HepG2 (cell line): ENCODE results near the gene LHFPL6. TPM values are rescaled to one million over a fixed set of nuclear protein-coding genes. Genes with fewer than 3 reads are reported as not detected.

Experiments used
- ATAC-seq: fragments of 200-7000 bp; cut with Tn5 transposase; 3 replicates; pipeline ENCODE4 v1.9.1; 2020; ENCODE audit warnings: mild to moderate bottlenecking, moderate library complexity
- BruUV-seq: library from RNA; stranded (reverse); fragments of 400-500 nt; replicated peaks from 2 replicates; lab custom pipeline; 2021; lab: Mats Ljungman, UMichigan
- CTCF ChIA-PET: fragments of 300-600 bp; formaldehyde crosslinking; extraction: SDS; loops from one replicate; lab custom pipeline; 2021; ENCODE audit warnings: low total read pairs, inconsistent platforms, low intra/inter-chr PET ratio; lab: Yijun Ruan, JAX
- POLR2A ChIA-PET: fragments of 350-600 bp; sonication (Branson Sonifier 250); formaldehyde crosslinking; loops from one replicate; lab custom pipeline; 2020; ENCODE audit warnings: antibody characterized with exemption, inconsistent platforms; lab: Yijun Ruan, JAX
- DNase-seq: peaks from one replicate; pipeline ENCODE4 v3.0.0-alpha.2; 2015; ENCODE audit warnings: low spot score
- FAIRE-seq: peaks from 3 replicates; lab custom pipeline; 2011; peaks lifted over from hg19 to GRCh38; lab: Jason Lieb, UNC
- H2AFZ ChIP-seq: one replicate; pipeline ENCODE4 v1.6.1; 2011; ENCODE audit warnings: low read length, inconsistent platforms
- H3K27ac ChIP-seq: fragments of 300-600 bp; 3 replicates; pipeline ENCODE4 v1.8.0; 2011; ENCODE audit warnings: mixed run types, mild to moderate bottlenecking, mixed read lengths, low read length, inconsistent platforms; ENCODE audit not compliant: insufficient read depth; ENCODE audit errors: extremely low read length
- H3K27me3 ChIP-seq, 2 experiments: fragments of 200-600 bp in 1 of 2; 2 replicates in 1 of 2; 3 replicates in 1 of 2; pipeline versions ENCODE4 v1.6.0 to v1.8.0; 2011; ENCODE audit warnings: low read length in 2 of 2, mild to moderate bottlenecking in 2 of 2, moderate library complexity in 2 of 2, inconsistent platforms in 1 of 2; ENCODE audit not compliant: insufficient read depth in 2 of 2, control insufficient read depth in 1 of 2
- H3K36me3 ChIP-seq, 2 experiments: fragments of 200-600 bp in 1 of 2; replicated peaks in 1 of 2; 2 replicates in 1 of 2; 3 replicates in 1 of 2; pipeline versions ENCODE4 v1.5.1 to v1.8.0; 2011; ENCODE audit warnings: low read length in 2 of 2, inconsistent platforms in 1 of 2; ENCODE audit not compliant: insufficient read depth in 2 of 2, control insufficient read depth in 1 of 2
- H3K4me1 ChIP-seq: 2 replicates; pipeline ENCODE4 v1.5.1; 2012; ENCODE audit warnings: low read length, inconsistent platforms; ENCODE audit not compliant: insufficient read depth
- H3K4me2 ChIP-seq: 2 replicates; pipeline ENCODE4 v1.6.0; 2011; ENCODE audit warnings: low read depth, low read length, inconsistent platforms
- H3K4me3 ChIP-seq, 3 experiments: fragments of 200-600 bp in 1 of 3; sonication (generic), shearing (Covaris generic) in 1 of 3; replicated peaks in 1 of 3; 2 replicates each; pipeline ENCODE4 v1.5.1; 2011 to 2016; ENCODE audit warnings: low read length in 3 of 3, inconsistent platforms in 2 of 3, low read depth in 2 of 3, mild to moderate bottlenecking in 2 of 3, control low read depth in 1 of 3, mixed read lengths in 1 of 3; ENCODE audit not compliant: insufficient read depth in 1 of 3
- H3K79me2 ChIP-seq: one replicate; pipeline ENCODE4 v1.6.1; 2011; ENCODE audit warnings: low read length, inconsistent platforms; ENCODE audit not compliant: insufficient read depth
- H3K9ac ChIP-seq: 2 replicates; pipeline ENCODE4 v1.6.0; 2011; ENCODE audit warnings: mild to moderate bottlenecking, low read depth, low read length, inconsistent platforms; ENCODE audit not compliant: insufficient read depth
- H3K9me3 ChIP-seq: 2 replicates; pipeline ENCODE4 v1.5.1; 2012; ENCODE audit warnings: mild to moderate bottlenecking, low read length
- H4K20me1 ChIP-seq: 2 replicates; pipeline ENCODE4 v1.6.0; 2011; ENCODE audit warnings: inconsistent platforms, mild to moderate bottlenecking, low read length, moderate library complexity; ENCODE audit not compliant: insufficient read depth
- AGO1 ChIP-seq: fragments of 200-400 bp; formaldehyde crosslinking; IDR thresholded peaks from 2 replicates; pipeline ENCODE4 v1.6.1; 2017; ENCODE audit warnings: mild to moderate bottlenecking, low read depth, low read length, moderate library complexity; ENCODE audit not compliant: poor library complexity, severe bottlenecking
- ATF7-NPFF ChIP-seq: sonication (generic); formaldehyde crosslinking; IDR thresholded peaks from 2 replicates; pipeline ENCODE4 v1.8.1; 2023; ENCODE audit warnings: mild to moderate bottlenecking, low read depth, missing genetic modification reagents, moderate library complexity
- BCL3 ChIP-seq: sonication (generic); formaldehyde crosslinking; IDR thresholded peaks from 2 replicates; pipeline ENCODE4 v1.5.1; 2020; ENCODE audit warnings: mild to moderate bottlenecking, missing genetic modification reagents, moderate library complexity
- CENPT ChIP-seq: sonication (generic); formaldehyde crosslinking; IDR thresholded peaks from 2 replicates; pipeline ENCODE4 v1.8.0; 2022; ENCODE audit warnings: low read depth, mild to moderate bottlenecking, moderate library complexity, missing genetic modification reagents
- DMTF1 ChIP-seq: sonication (generic); formaldehyde crosslinking; IDR thresholded peaks from 2 replicates; pipeline ENCODE4 v1.4.0; 2020; ENCODE audit warnings: mild to moderate bottlenecking, missing genetic modification reagents
- HIC2 ChIP-seq: sonication (generic); formaldehyde crosslinking; IDR thresholded peaks from 2 replicates; pipeline ENCODE4 v1.9.0; 2022; ENCODE audit warnings: low read depth, missing genetic modification reagents
- HMGA1 ChIP-seq: sonication (generic); formaldehyde crosslinking; conservative IDR thresholded peaks from 2 replicates; pipeline ENCODE4 v1.4.0; 2020; ENCODE audit warnings: missing genetic modification reagents
- KLF11 ChIP-seq: IDR thresholded peaks from 2 replicates; pipeline ENCODE4 v1.6.1; 2016; ENCODE audit warnings: missing compliant biosample characterization
- RAD51 ChIP-seq: fragments of 450-650 bp; IDR thresholded peaks from 2 replicates; pipeline ENCODE4 v1.6.1; 2016; ENCODE audit warnings: borderline replicate concordance
- TRIM24 ChIP-seq: sonication (generic); formaldehyde crosslinking; IDR thresholded peaks from 2 replicates; pipeline ENCODE4 v1.8.0; 2022; ENCODE audit warnings: mild to moderate bottlenecking, missing genetic modification reagents
- ZBTB1 ChIP-seq: sonication (generic); formaldehyde crosslinking; IDR thresholded peaks from 2 replicates; pipeline ENCODE4 v1.4.0; 2020; ENCODE audit warnings: missing genetic modification reagents, borderline replicate concordance
- ZBTB7A ChIP-seq: sonication (generic); formaldehyde crosslinking; IDR thresholded peaks from 2 replicates; pipeline ENCODE4 v1.8.0; 2022; ENCODE audit warnings: mild to moderate bottlenecking, missing genetic modification reagents
- ZBTB7B ChIP-seq: sonication (generic); formaldehyde crosslinking; IDR thresholded peaks from 2 replicates; pipeline ENCODE4 v1.4.0; 2020; ENCODE audit warnings: missing genetic modification reagents
- ZFP1 ChIP-seq: IDR thresholded peaks from 2 replicates; pipeline ENCODE4 v1.6.1; 2016
- ZNF136 ChIP-seq: sonication (generic); formaldehyde crosslinking; IDR thresholded peaks from 2 replicates; pipeline ENCODE4 v1.8.1; 2022; ENCODE audit warnings: low read depth, mild to moderate bottlenecking, moderate library complexity, missing genetic modification reagents
- ZNF33A ChIP-seq: sonication (generic); formaldehyde crosslinking; IDR thresholded peaks from 2 replicates; pipeline ENCODE4 v1.5.1; 2020; ENCODE audit warnings: missing genetic modification reagents, mild to moderate bottlenecking, moderate library complexity, borderline replicate concordance
- ZNF383 ChIP-seq: sonication (generic); formaldehyde crosslinking; IDR thresholded peaks from 2 replicates; pipeline ENCODE4 v1.4.0; 2020; ENCODE audit warnings: missing genetic modification reagents, mild to moderate bottlenecking, borderline replicate concordance
- ZNF691 ChIP-seq: sonication (generic); formaldehyde crosslinking; IDR thresholded peaks from 2 replicates; pipeline ENCODE4 v1.4.0; 2020; ENCODE audit warnings: missing genetic modification reagents, low read depth, mild to moderate bottlenecking, borderline replicate concordance
- WGBS: methylation state at CpG from one replicate; pipeline ENCODE4 v1.1.6; 2017; ENCODE audit warnings: low lambda C conversion rate; 5-methylcytosine and 5-hydroxymethylcytosine counted together
- in situ Hi-C: cut with HindIII; loops from 2 replicates; pipeline ENCODE4 v1.10.0; 2017; ENCODE audit warnings: low pct_unique_long_range_greater_than_20kb; ENCODE audit not compliant: extremely low pct_ligation_motif_present
- intact Hi-C: fragments of 100-400 bp; cut with micrococcal nuclease; formaldehyde crosslinking; loops from one replicate; pipeline ENCODE4 v1.10.0; 2022; ENCODE audit not compliant: unreplicated experiment
- polyA plus RNA-seq, 8 experiments: library from polyadenylated mRNA; depleted of rRNA in 3 of 8; stranded (reverse) in 7 of 8; unstranded in 1 of 8; fragments of >200 nt; fragmentation: Illumina TruSeq in 4 of 8; extraction: Trizol in 4 of 8; gene quantifications; 2 replicates each; pipeline versions ENCODE4 v1.2.1 to v1.2.3, GENCODE V29; 2011 to 2016; ENCODE audit warnings: low read depth in 4 of 8, missing spikeins in 1 of 8, mixed read lengths in 1 of 8; ENCODE audit not compliant: insufficient read depth in 1 of 8
- total RNA-seq, 5 experiments: library from RNA; depleted of rRNA; stranded (reverse); fragments of >200 nt; fragmentation: Illumina TruSeq; extraction: Trizol; gene quantifications; 2 replicates each; pipeline ENCODE4 v1.2.3, GENCODE V29; 2016; ENCODE audit warnings: low read depth in 1 of 5

The LHFPL6 gene
- total and polyA plus RNA-seq, 2 of the 13 experiments (the other 11 are each of a cell fraction or from before 2014, with no cell fraction given): not detected

GRCh38 chr13:39462428-39462827 lies 140.6 kb downstream of the LHFPL6 start:
- Histone ChIP-seq H3K79me2 (no peaks in the 10 kb centered on the region), H3K4me1 (no peaks in the 10 kb centered on the region), H3K4me2 (no peak overlapping the region), H3K4me3 (no peak overlapping the region), H4K20me1 (no peaks in the 10 kb centered on the region), H3K27me3 (no peaks in the 10 kb centered on the region; a peak in 1 of 5 replicates), H3K9me3 (no peaks in the 10 kb centered on the region), H2AFZ (no peak overlapping the region), H3K36me3 (no peaks in the 10 kb centered on the region), H3K27ac (no peak overlapping the region), H3K9ac (no peak overlapping the region)
- ATAC-seq (no peak), DNase-seq (no peak), FAIRE-seq (no peak)
- 3% methylated on average over 2 of the region's 2 CpGs for WGBS
- in situ Hi-C loops (no loop called here), intact Hi-C loops (no loop called here)
- POLR2A ChIA-PET: no interaction called here
- CTCF ChIA-PET: no interaction called here
- no TSS peak for BruUV-seq
- TF ChIP-seq ZBTB7A (CRISPR knock-in tag) (no peak), ZNF33A (CRISPR knock-in tag) (no peak), RAD51 (no peak), ZFP1 (CRISPR knock-in tag) (no peak), CENPT (CRISPR knock-in tag) (no peak), ZNF383 (no peak), AGO1 (no peak), HIC2 (CRISPR knock-in tag) (no peak), ZNF691 (CRISPR knock-in tag) (no peak), ATF7-NPFF (CRISPR knock-in tag) (no peak), TRIM24 (CRISPR knock-in tag) (no peak), KLF11 (no peak), ZBTB1 (CRISPR knock-in tag) (no peak), DMTF1 (CRISPR knock-in tag) (no peak), ZNF136 (CRISPR knock-in tag) (no peak), BCL3 (CRISPR knock-in tag) (no peak), ZBTB7B (CRISPR knock-in tag) (no peak), HMGA1 (CRISPR knock-in tag) (no peak)
